Stimulated activated CD4-positive, alpha-beta T cell treated with anti-CD3 and anti-CD28 coated beads, Interleukin-2, amount 100 ng/mL, for 4 hours (primary cell): ENCODE results near the gene VEPH1.

ENCODE experiments used
- DNase-seq: peaks from one replicate; pipeline ENCODE4 v3.0.0-alpha.2; 2020; ENCODE audit warnings: low read depth

The VEPH1 gene

DNA sequence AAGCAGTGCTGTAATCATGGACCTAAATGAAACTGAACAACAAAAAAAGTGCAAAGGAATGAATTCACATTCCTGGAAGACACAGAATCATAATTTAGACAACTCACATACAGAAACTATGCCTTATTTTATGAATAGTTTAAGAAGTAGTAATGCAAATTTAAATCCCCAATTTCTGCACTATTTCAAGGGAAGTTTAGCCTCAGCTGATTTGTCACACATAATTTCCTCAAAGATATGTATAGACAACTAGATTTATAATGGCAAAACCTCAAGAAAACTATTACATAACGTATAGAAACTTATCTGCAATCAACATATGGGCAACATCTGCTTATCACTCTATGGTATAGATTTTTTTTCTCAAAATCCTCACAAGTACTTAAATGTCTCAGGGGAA, 74.4 kb downstream of the VEPH1 start:
- DNase-seq, result no peak

DNA sequence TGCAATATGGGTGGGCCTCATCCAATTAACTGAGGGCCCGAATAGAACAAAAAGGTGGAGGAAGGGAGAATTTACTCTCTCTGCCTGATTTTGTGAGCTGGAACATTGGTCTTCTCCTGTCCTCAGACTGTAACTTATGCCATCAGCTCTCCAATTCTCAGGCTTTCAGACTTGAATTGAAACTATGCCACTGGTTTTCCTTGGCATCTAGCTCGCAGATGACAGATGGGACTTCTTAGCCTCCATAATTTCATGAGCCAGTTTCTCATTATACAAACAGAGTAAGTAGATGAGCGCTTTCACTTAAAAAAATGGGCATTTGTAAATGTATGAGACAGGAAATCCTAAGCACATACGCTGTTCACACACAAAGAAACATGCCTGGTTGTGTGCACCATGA, 75.3 kb downstream of the VEPH1 start:
- DNase-seq, result no peak

DNA sequence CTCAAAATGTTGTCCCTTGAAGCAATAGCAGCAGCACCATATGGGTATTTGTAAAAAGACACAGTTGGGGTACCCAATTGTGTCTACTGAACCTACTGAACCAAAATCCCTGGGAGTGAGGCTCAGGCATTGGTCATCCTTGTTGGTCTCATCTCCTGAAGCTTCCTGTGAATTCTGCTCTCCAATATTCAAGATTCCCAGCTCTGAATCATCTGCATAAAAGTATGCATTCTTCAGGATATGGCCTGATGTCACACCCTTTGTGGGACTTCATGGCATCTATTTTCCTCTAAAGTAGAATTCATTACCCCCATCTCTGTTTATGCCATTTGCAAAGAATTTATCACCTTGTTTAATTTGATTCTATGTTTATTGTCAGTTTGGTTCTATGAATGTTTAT, 79.9 kb downstream of the VEPH1 start:
- no peak for DNase-seq

DNA sequence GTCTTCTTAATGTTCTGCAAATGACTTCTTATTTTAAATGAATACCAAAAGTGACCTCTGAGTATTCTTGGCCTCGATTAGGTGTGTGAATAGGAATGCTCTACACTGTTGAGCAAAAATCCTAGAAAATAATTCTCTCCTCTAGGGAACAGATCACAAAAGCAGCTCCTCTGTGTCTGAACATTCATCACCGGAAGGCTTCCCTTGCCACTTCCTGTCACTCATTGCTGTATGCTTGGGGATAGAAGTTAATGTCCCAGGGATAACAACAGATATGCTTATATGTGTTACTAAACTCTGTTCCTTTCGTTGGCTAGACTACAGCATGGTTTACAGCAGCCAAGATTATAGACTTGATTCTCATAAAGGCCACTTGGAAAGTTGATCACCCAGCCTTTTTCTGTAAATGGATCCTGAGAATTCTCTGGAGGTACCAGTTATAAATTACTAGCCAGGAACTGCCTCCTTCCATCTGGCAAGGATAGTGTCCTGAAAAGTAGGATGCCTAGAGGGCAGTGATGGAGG, 82.5 kb downstream of the VEPH1 start:
- no peak for DNase-seq

DNA sequence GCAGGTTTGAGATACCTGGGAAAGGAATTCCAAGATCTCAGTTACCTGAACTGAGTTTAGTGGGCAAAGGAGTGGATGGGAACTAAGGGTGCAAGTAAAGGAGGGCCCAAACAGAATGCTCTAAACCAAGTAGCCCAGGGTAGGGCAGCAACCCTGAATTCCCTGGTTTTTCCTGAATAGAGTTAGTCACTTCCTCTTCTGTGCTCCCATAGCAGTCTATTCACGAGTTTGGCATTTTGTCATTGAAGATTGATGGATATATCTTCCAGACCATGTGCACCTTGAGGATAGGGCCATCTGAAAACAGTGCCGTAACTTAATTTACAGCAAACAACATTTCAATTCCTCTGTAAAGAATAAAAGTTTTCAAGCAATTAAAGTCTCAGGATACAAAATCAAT, 85.1 kb downstream of the VEPH1 start:
- no peak for DNase-seq

DNA sequence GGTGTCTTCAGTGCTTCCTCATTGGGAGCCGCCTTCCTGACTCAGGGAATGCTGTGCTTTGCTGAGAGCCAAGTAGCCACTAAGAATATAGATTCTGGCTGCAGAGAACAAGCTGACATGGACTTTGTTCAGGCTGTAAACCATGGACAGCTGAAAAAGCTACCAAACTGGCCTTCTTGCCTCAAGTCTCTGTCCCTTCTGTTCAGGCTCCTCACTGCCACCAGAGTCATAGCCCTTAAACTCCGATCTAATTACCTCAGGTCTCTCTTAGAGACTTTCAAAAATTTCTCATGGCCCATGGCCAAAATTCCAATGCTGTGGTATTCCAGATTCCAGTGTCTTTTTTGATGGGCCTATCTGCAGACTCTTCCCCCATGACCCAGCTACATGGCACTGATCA, 86.0 kb downstream of the VEPH1 start:
- no peak for DNase-seq

DNA sequence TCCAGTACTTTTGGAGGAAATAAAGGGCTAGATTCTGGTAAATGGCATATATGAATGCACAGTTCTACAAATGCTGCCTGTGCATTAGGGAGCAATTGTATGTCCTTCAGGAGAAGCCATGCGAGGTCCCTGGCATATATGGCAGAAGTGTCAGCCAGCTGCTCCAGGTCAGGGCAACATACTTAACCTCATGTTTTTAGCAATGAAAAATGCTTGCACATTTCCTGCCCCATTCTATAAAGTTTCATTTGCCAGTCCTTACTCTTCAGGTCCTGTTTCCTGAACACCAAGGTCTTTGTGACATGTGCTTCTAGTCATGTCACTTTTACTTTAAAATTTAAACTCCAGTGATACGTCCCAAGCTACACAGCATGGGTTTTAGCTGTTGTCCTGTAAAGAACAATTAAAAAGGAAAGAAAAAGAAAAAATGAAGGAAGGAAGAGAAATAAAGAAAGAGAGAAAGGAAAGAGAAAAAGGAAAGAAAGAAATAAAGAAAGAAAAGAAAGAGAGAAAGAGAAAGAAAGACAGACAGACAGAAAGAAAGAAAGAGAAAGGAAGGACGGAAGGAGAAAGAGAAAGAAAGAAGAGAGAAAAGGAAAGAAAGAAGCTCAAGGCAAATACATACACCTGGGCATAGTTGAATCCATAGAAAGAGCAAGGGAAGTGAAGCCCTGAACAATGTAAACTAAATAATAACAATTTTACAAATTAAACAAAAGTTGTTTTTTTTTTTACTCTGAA, 86.7 kb downstream of the VEPH1 start:
- DNase-seq, result no peak

DNA sequence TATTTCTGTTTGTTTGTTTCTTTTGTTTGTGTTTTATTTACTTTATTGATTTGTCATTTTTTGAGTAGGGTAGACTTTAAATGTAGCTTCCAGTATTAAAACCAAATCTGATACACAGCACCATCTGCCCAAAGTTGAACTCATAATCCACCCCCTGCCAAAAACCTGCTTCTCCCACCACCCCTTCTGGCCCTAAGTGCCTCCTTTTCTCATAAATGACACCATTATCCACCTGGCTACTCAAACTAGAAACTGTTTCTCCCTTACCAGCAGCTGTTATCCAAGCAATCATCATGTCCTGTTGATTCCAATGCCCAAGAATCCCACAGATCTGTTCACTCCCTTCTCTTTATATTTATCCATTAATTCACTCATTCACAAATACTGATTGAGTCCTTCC, 88.4 kb downstream of the VEPH1 start:
- no peak for DNase-seq

DNA sequence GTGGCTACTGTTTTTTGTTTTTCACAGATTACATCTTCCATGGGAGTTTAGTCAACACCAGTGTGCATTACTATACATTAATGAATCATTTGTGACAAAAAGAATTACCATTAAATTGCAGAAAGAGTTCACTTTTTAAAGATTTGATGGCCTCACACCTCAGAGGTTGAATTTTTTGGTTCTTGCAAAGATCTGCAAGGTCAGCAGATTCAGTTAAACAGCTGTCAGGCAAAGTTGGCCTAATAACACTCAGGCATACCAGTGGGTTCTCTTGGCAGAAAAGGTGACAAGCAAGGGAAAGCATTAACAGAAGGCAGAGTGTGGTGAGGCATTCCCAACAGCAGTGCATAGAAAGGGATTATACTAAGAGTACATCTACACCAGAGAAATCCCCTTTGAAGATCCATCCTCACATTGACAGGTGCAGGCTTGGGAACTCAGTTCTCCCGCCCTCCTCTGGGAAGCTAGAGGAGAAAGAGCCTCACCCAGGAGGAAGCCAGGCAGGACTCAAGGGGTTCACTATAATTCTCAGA, 90.8 kb downstream of the VEPH1 start:
- no peak for DNase-seq

DNA sequence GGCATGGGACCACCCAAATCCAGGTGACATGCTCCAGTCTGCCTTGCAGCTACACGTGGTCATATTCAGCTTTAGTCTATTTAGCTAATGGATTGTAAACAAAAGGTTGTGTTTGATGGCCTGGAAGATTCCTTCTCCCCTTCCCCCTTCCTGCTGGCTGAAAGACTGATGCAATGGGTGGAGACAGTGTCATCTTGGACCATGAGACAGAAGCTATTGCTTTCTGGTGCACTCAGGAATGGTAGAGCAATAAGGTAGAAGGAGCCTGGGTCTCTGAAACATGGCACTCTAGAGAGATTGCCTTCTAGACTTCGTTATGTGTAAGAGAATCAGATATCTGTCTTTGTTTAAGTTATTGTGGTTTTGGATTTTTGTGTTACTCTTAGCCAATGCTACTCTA, 92.3 kb downstream of the VEPH1 start:
- DNase-seq, result no peak

DNA sequence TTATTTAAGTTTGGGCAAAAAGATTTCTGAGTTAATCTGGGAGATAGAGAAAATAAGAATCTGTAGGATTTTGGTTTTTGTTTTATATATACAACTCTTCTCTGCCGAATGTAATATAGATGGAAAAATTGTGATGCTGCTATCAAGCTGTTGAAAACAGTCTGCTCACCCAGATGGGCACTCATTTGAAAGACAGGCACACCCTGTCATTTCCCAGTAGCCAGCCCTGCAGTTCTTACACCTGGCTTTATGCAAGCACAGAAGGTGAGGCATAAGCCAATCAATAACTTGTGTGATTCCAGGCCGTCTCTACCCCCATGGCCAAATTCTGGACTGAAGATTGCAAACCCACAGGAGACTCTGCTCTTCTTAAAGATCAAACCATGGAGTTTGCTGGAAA, 93.7 kb downstream of the VEPH1 start:
- DNase-seq, result no peak

DNA sequence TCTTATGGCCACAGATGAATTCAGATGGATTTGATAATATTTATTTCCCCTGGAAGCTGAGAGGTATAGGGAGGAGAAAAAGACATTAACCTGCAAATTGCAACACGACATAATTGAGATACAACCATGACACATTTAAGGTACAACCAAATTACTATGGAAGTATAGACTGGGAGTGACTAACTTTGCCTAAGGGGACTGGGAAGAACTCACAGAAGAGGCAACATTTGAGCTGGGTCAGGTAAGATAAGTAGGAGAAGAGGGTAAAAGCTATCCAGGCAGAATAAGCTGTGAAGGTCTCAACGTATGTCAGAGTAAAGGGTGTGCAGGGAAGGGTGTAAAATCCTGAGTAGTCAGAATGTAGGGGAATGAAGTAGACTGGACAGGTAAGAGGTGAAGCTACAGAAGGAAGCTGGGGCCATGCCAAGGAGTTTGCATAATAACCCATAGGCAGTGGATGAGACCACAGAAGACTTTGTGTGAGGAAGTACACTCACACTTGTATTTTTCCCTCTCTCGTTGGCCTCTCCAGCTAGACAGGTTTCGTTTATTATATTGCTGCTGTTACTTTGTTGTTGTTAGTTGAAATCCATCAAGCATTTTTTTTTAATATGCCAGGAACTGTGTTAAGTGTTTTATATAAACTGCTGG, 94.6 kb downstream of the VEPH1 start:
- DNase-seq, result no peak

DNA sequence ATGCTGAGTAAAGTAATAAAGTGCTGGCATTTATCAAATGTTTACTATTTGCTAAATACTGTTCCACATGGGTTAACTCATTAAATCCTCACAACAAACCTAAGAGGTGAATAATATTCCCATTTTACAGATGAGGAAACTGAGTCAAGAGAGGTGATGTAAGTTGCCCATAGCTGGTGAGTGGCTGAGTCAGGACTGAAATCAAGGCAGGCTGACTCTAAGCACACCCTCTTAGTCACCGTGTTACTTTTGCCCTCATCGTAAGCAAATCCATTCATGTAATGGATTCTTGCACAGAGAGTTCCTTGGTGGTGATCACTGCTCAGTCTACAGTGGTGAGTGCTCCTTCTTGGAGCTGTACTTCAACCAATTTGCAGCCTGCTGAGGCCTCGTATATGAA, 95.4 kb downstream of the VEPH1 start:
- no peak for DNase-seq

DNA sequence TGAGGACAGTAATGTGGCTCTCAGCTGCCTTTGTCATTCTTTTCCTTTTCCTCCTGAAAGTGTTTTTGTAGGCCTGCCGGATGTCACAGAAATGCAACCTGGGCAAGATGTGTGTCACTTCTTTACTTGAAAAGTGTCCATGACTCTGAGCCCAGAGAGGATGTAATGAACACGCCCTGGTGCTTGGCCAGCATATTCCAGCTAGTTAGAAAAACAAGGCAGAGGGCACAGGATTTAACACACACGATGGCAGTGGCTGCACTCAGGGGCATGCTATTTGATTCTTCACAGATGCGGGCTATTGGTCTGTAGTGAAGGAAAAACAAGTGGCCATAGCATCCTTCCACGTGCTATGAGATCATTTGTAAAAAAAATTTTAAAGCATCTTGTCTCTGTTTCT, 96.8 kb downstream of the VEPH1 start:
- DNase-seq, result no peak

DNA sequence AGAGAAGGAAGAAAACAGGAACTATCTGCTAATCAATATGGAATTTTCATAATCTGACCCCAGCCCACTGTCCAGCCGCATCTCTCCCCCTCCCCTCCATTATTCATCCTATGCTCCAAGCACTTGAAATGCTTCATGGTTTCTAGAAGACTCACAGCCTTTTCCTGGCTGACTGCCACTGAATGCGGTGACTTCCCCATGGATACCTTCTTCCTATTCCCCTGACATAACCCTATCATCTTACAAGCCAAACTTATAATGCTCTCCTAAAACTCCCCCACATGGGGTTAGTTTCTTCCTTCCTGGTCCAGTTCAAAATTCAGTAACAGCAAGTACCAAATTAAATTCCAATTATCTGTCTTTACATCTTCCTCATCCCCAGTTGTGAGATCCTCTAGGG, 97.8 kb downstream of the VEPH1 start:
- no peak for DNase-seq

DNA sequence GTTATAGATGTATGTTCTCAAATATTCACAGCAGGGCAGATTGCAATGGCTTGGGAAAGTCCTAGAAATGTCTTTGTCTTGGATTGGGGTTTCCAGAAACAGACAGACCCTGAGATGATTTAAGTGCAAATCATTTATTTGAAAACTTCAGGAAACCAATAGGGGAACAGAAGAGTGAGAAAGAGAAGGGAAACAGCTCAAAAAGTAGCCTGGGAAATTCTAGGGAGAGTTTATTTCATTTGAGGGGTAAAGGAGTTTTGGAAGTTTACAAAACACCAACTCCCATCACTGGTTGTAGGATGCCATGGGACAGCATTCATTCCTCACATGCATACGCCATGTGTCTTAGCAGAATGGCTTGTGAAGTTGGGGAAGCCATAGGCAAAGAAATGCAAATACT, 98.8 kb downstream of the VEPH1 start:
- DNase-seq, result no peak

DNA sequence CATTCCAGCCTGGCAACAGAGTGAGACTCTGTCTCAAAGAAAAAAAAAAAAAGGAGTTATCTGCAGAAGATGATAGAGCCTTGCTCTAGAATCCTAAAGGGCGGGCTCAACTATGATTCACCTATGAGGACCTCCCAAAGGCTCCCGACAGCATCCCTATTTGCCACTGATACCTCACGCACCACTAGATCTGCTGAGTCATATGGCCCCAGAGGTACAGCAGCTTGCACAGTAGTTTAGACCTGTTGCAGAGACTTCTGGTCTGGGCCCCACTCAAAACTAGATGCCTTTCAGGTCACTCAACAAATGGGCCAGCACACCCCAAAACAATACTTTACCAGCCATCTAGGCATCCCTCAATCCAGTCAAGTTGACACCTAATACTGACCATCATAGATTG, 104.6 kb downstream of the VEPH1 start:
- no peak for DNase-seq

DNA sequence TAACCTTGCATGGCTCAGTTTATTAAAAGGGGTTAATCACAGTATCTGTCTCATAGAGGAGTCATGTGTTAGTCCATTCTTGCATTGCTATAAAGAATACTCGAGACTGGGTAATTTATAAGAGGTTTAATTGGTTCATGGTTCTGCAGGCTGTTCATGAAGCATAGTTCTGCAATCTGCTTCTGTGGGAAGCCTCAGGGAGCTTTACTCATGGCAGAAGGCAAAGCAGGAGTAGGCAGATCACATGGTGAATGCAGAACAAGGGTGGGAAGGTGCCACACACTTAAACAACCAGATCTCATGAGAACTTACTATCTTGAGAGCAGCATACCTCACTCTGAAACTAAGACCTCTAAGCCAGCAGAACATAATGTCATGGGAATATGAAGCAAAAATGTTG, 108.8 kb downstream of the VEPH1 start:
- no peak for DNase-seq

DNA sequence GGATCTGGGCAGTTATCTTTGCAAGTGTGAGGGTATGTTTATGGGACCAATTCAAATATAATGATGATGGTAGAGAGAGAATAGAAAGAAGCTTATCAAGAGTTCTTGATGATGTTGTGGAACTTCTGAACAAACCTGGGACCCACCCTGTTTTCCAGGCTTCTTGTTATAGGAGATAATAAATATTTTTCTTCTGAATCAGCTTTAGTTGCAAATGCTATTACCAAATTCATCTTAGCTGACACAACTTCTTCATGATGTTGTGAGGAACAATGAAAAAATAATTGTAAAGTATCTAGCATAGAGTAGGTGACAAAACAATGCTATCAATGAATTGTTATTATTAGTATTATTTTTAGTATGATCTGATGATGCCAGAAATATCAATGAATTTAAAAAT, 110.1 kb downstream of the VEPH1 start:
- DNase-seq, result no peak

DNA sequence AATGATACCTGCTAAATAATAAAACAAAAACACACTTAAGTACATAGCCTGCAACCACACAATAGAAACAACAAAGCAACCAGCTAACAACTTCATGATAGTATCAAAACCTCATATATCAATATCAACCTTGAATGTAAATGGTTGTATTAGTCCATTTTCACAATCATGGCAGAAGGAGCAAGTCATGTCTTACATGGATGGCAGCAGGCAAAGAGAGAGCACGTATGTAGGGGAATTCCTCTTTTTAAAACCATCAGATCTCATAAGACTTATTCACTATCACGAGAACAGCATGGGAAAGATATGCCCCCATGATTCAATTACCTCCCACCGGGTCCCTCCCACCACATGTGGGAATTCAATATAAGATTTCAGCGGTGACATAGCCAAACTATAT, 111.1 kb downstream of the VEPH1 start:
- no peak for DNase-seq

DNA sequence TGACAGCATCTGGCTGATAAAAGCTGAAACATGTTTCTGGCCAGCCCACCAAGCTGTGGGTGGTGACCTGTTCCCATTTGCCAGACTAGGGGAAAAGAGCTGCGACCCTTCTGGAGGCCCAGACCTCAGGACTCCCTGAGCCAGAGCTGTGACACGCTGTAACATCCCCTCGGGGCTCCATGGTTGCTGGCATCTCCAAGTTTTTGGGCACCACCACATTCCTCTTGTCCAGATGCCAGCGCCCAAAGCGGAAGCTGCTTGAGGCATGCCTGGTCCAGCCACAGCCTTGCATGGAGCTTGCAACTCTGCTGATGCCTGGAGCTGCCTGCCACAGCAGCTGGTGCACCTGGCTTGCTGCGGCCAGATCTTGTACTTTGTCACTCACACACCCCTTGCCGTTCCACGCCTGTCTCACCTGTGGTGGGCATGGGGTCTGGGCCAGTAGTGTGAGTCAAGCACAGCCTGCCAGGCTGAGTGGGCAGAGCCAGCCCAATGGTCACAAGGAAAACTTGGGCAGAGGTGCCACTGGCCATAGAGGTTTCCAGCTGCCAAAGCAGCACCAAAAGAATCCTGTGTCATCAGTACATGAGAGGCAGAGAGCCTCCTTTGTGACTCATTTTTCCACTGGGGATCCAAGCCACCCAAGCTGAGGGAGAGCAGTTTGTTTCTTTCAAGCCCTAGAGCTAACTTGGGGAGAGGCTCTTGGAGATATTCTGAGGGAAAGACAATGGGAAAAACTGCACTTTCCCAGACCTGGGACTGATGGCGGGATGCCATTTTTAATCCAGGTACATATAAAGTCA, 112.3 kb downstream of the VEPH1 start:
- DNase-seq, result no peak

DNA sequence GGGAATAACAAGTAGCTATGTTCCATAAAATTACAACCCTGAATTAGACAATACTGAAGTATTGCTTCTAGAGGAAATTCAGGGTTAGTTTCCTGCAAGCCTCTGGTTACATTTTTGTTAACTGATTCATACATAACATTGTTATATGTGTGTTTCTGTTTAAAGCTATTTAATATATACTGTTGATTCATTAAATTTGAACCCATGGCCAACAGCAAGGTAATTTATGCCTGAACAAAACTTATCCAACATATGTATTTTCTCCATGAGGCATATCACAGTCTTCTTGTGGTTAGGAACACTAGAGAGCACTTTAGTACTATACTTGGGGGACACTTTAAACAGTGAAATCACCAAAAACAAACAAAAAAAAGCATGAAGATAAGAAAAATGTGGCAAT, 114.2 kb downstream of the VEPH1 start:
- DNase-seq, result no peak
